ENCODE measurements around the gene ZNF155. TPM values are rescaled to one million over a fixed set of nuclear protein-coding genes. Genes with fewer than 3 reads are reported as not detected.
A peak's percentile ranks its signal among the peaks of the same experiment; 100 is the strongest.

The ZNF155 gene
- polyA plus RNA-seq, 1 donor (not counting 4 experiments of a cell fraction or from before 2014, with no cell fraction given): 7.0 TPM

GRCh38 chr19:44021221-44021620 lies 37.2 kb downstream of the ZNF155 start:
- dilution Hi-C loops (cut with MboI; ENCODE audit: extremely low pct_ligation_motif_present, low sequenced_read_pairs): no loop called here

DNA sequence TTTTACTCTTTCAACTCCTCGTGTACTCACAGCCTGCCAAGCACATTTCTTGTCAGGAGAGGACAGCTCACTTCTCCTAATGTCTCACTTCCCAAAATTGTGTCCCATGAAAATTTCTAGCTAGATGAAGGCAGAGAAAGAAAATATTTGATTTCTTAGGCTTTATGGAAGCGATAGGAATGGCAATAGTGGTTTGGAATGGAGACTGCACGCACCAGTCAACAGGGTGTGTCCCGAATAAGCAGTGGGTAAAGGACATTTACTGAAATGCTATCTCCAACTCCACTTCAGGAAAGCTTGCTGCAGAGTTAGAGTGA lies 40.9 kb downstream of the ZNF155 start:
- Histone ChIP-seq H3K27me3 (ENCODE audit: control insufficient read depth, extremely low read depth, insufficient read depth, low read length) (no peaks in the 10 kb centered on the region), H4K20me1 (ENCODE audit: control insufficient read depth, extremely low read depth, insufficient read depth, low read length) (no peaks in the 10 kb centered on the region), H3K79me2 (ENCODE audit: control insufficient read depth, insufficient read depth, low read length) (no peaks in the 10 kb centered on the region), H3K4me1 (ENCODE audit: control insufficient read depth, extremely low read depth, insufficient read depth, low read length) (peaks cover 9% of the 10 kb centered on the region), H3K9me3 (ENCODE audit: control insufficient read depth, low read depth, low read length) (no peaks in the 10 kb centered on the region), H3K9ac (ENCODE audit: control insufficient read depth, extremely low read depth, insufficient read depth, low read length) (peak overlapping the region; percentile 77), H3K4me2 (ENCODE audit: control insufficient read depth, extremely low read depth, insufficient read depth, low read depth, low read length) (peak overlapping the region; percentile 86), H3K4me3 (ENCODE audit: control insufficient read depth in 2 of 3, extremely low read depth in 1 of 3, insufficient read depth in 2 of 3, low read depth in 1 of 3, low read length in 3 of 3) (peak overlapping the region; percentile 86 to 97 (median 93)), H3K36me3 (ENCODE audit: control insufficient read depth in 2 of 2, extremely low read depth in 1 of 2, insufficient read depth in 2 of 2, low read length in 2 of 2) (peaks cover 7% of the 10 kb centered on the region in 2 experiments), H2AFZ (ENCODE audit: control insufficient read depth, low read length) (peak overlapping the region; percentile 96), H3K9me1 (ENCODE audit: control insufficient read depth, extremely low read depth, insufficient read depth, low read length) (peaks cover 2% of the 10 kb centered on the region), H3K27ac (ENCODE audit: control insufficient read depth, insufficient read depth, low read length) (no peak overlapping the region)
- dilution Hi-C loops (cut with MboI; ENCODE audit: extremely low pct_ligation_motif_present, low sequenced_read_pairs): no loop called here
- no peak for DNase-seq (ENCODE audit: low read depth, low spot score)
- FAIRE-seq: peak; percentile 68
- no peak for TF ChIP-seq CTCF (optimal IDR thresholded peaks at IDR 0.05 in 1 of 3, IDR thresholded peaks at IDR 0.05 in 1 of 3, conservative IDR thresholded peaks at IDR 0.05 in 1 of 3; ENCODE audit: extremely low read depth in 1 of 3, insufficient read depth in 2 of 3, low read length in 3 of 3)

More at GRCh38 chr19:44021221-44021620, 37.2 kb downstream of the ZNF155 start:
- no peak for TF ChIP-seq CTCF (optimal IDR thresholded peaks at IDR 0.05 in 1 of 3, IDR thresholded peaks at IDR 0.05 in 1 of 3, conservative IDR thresholded peaks at IDR 0.05 in 1 of 3; ENCODE audit: extremely low read depth in 1 of 3, insufficient read depth in 2 of 3, low read length in 3 of 3)
- no peak for TF ChIP-seq EZH2 (IDR thresholded peaks at IDR 0.05; ENCODE audit: low read length)
- H3K79me2 ChIP-seq (ENCODE audit: control insufficient read depth, insufficient read depth, low read length): no peaks in the 10 kb centered on the region
- no peaks in the 10 kb centered on the region for H4K20me1 ChIP-seq (ENCODE audit: control insufficient read depth, extremely low read depth, insufficient read depth, low read length)
- no peak overlapping the region for H3K4me3 ChIP-seq (ENCODE audit: control insufficient read depth in 2 of 3, extremely low read depth in 1 of 3, insufficient read depth in 2 of 3, low read depth in 1 of 3, low read length in 3 of 3)
- no peaks in the 10 kb centered on the region for H3K9me3 ChIP-seq (ENCODE audit: control insufficient read depth, low read depth, low read length)
- H2AFZ ChIP-seq (ENCODE audit: control insufficient read depth, low read length): no peak overlapping the region
- no peak overlapping the region for H3K4me2 ChIP-seq (ENCODE audit: control insufficient read depth, extremely low read depth, insufficient read depth, low read depth, low read length)
- no peak for DNase-seq (ENCODE audit: low read depth, low spot score)
- no peak overlapping the region for H3K27ac ChIP-seq (ENCODE audit: control insufficient read depth, insufficient read depth, low read length)
- peaks cover 9% of the 10 kb centered on the region for H3K4me1 ChIP-seq (ENCODE audit: control insufficient read depth, extremely low read depth, insufficient read depth, low read length)
- FAIRE-seq: no peak
- H3K9ac ChIP-seq (ENCODE audit: control insufficient read depth, extremely low read depth, insufficient read depth, low read length): no peak overlapping the region
- H3K9me1 ChIP-seq (ENCODE audit: control insufficient read depth, extremely low read depth, insufficient read depth, low read length): peaks cover 2% of the 10 kb centered on the region
- no peaks in the 10 kb centered on the region for H3K27me3 ChIP-seq (ENCODE audit: control insufficient read depth, extremely low read depth, insufficient read depth, low read length)
- no peaks in the 10 kb centered on the region for H3K36me3 ChIP-seq (ENCODE audit: control insufficient read depth in 2 of 2, extremely low read depth in 1 of 2, insufficient read depth in 2 of 2, low read length in 2 of 2)

Measured in keratinocyte (primary cell).